Ovary (tissue), 3 donors: Measurements from ENCODE around the gene COL27A1.

ENCODE experiments used
- EP300 ChIP-seq: sonication (generic); formaldehyde crosslinking; IDR thresholded peaks from one replicate; pipeline ENCODE4 v1.6.1; 2017; ENCODE audit warnings: antibody characterized with exemption
- TF ChIP-seq, protein P1 (sequence below), 3 donors: fragments of 450-650 bp in 2 of 3; fragments of 200-600 bp in 1 of 3; IDR thresholded peaks; one replicate each; pipeline versions ENCODE4 v1.5.1 to v1.8.0; 2016 to 2022; ENCODE audit warnings: antibody characterized with exemption in 3 of 3, mild to moderate bottlenecking in 1 of 3
- donor health status: DM: no; HTN: no; CAD: no.

DNA sequence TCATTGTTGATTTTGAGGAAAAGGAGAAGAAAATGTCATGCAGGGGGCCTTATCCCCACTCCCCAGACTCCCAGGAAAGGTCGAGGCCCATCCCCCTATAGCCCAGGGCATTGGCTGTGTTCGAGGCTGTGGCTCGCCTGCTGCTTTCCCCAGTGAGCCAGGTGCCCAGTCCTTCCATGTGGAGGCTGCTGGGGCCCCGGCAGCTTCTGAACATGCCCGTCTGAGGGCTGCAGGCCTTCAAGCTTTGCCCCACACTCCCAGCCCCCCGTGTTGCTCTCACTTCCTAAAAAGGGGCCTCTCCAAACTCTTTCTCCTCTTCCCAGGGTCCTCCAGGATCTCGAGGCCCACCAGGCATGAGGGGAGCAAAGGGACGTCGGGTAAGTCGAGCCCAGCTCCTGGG, 102.9 kb downstream of the COL27A1 start:
- TF ChIP-seq, protein P1, sequence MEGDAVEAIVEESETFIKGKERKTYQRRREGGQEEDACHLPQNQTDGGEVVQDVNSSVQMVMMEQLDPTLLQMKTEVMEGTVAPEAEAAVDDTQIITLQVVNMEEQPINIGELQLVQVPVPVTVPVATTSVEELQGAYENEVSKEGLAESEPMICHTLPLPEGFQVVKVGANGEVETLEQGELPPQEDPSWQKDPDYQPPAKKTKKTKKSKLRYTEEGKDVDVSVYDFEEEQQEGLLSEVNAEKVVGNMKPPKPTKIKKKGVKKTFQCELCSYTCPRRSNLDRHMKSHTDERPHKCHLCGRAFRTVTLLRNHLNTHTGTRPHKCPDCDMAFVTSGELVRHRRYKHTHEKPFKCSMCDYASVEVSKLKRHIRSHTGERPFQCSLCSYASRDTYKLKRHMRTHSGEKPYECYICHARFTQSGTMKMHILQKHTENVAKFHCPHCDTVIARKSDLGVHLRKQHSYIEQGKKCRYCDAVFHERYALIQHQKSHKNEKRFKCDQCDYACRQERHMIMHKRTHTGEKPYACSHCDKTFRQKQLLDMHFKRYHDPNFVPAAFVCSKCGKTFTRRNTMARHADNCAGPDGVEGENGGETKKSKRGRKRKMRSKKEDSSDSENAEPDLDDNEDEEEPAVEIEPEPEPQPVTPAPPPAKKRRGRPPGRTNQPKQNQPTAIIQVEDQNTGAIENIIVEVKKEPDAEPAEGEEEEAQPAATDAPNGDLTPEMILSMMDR (IDR thresholded peaks at IDR 0.05): no peak
- no peak for TF ChIP-seq EP300
